AG04450 (cell line): ENCODE data around the gene SPRR4. TPM values are rescaled to one million over a fixed set of nuclear protein-coding genes. Genes with fewer than 3 reads are reported as not detected.

Source experiments
- CTCF ChIA-PET: fragments of 300-600, 350-600 bp; formaldehyde crosslinking; extraction: SDS; loops from one replicate; lab custom pipeline; 2022; ENCODE audit warnings: antibody characterized with exemption, inconsistent platforms; lab: Charles Lee
- POLR2A ChIA-PET: fragments of 350-600 bp; formaldehyde crosslinking; extraction: SDS; loops from one replicate; lab custom pipeline; 2021; ENCODE audit warnings: antibody characterized with exemption, inconsistent platforms; lab: Yijun Ruan, JAX
- DNase-seq: peaks from one replicate; pipeline ENCODE4 v3.0.0-alpha.2; 2011; ENCODE audit warnings: low read depth, low spot score
- H3K27ac ChIP-seq: one replicate; pipeline ENCODE4 v1.5.1; 2012; ENCODE audit warnings: low read depth, low read length, control low read depth
- H3K27me3 ChIP-seq: one replicate; pipeline ENCODE4 v1.6.0; 2012; ENCODE audit warnings: low read length; ENCODE audit not compliant: control insufficient read depth, insufficient read depth
- H3K4me3 ChIP-seq: 2 replicates; pipeline ENCODE4 v1.5.1; 2011; ENCODE audit warnings: mild to moderate bottlenecking, low read depth, low read length, control low read depth
- H3K9me3 ChIP-seq: 2 replicates; pipeline ENCODE4 v1.5.1; 2012; ENCODE audit warnings: low read length; ENCODE audit not compliant: control insufficient read depth, insufficient read depth
- polyA plus RNA-seq: library from polyadenylated mRNA; depleted of rRNA; stranded (reverse); fragments of >200 nt; gene quantifications from 2 replicates; pipeline ENCODE4 v1.2.3, GENCODE V29; 2011
- TF ChIP-seq, protein P1 (sequence below): IDR thresholded peaks from 2 replicates; pipeline ENCODE4 v1.5.1; 2011; ENCODE audit warnings: low read depth, low read length, control low read depth, inconsistent platforms

The SPRR4 gene
- polyA plus RNA-seq, 1 experiment = not detected

DNA sequence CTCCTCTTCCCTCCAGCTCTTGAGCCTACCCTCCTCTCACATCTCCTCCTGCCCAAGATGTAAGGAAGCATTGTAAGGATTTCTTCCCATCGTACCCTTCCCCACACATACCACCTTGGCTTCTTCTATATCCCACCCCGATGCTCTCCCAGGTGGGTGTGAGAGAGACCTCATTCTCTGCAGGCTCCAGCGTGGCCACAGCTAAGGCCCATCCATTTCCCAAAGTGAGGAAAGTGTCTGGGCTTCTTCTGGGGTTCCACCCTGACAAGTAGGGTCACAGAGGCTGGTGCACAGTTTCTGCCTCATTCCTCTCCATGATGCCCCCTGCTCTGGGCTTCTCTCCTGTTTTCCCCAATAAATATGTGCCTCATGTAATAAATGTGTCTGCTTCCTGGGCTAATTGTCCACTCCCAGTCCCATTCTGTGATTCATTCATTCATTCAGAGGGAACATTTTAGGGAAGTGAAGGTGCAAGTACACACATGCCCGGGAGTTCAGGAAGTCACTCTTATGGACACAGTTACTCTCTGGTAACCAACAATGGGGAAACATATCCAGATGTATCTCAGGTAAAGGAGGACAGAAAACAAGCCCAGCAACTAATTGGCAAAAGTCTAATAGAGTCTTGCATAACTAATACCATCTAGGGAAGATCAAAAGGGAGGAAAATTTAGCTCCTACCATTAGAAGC is 1.9 kb downstream of the SPRR4 start:
- no peak overlapping the region for H3K27ac ChIP-seq
- ChIA-PET POLR2A (no interaction called here), CTCF (no interaction called here)
- no peak overlapping the region for H3K4me3 ChIP-seq
- no peaks in the 10 kb centered on the region for H3K27me3 ChIP-seq
- TF ChIP-seq, protein P1, sequence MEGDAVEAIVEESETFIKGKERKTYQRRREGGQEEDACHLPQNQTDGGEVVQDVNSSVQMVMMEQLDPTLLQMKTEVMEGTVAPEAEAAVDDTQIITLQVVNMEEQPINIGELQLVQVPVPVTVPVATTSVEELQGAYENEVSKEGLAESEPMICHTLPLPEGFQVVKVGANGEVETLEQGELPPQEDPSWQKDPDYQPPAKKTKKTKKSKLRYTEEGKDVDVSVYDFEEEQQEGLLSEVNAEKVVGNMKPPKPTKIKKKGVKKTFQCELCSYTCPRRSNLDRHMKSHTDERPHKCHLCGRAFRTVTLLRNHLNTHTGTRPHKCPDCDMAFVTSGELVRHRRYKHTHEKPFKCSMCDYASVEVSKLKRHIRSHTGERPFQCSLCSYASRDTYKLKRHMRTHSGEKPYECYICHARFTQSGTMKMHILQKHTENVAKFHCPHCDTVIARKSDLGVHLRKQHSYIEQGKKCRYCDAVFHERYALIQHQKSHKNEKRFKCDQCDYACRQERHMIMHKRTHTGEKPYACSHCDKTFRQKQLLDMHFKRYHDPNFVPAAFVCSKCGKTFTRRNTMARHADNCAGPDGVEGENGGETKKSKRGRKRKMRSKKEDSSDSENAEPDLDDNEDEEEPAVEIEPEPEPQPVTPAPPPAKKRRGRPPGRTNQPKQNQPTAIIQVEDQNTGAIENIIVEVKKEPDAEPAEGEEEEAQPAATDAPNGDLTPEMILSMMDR = no peak
- no peak for DNase-seq
- H3K9me3 ChIP-seq = no peaks in the 10 kb centered on the region; the same call in none of the 2 replicates

GRCh38 chr1:152976688-152977087 is 6.2 kb downstream of the SPRR4 start:
- POLR2A ChIA-PET = no interaction called here
- H3K9me3 ChIP-seq = peaks cover 3% of the 10 kb centered on the region; the same call in 1 of the 2 replicates
- no peak overlapping the region for H3K27ac ChIP-seq
- CTCF ChIA-PET = no interaction called here
- TF ChIP-seq, protein P1 = no peak
- H3K4me3 ChIP-seq = no peak overlapping the region
- no peaks in the 10 kb centered on the region for H3K27me3 ChIP-seq
- DNase-seq = no peak

DNA sequence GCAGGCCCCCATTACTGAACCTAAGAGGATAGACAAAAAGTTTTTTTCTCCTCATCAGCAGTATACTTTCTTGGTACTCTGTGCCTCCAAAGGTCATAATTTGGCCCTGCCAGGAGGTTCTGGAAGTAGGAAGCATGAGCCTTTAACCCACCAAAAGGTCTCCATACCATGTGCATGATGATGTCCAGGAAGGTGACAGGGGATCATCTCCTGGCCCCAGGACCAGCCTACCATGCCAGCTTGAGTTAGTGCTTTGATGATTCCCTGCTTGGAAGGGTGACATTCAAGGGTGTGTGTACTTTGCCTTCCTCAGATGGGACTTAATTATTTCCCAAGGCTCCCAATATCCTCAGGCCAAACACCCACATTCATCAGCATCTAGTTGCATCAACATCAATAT is 7.2 kb downstream of the SPRR4 start:
- CTCF ChIA-PET = no interaction called here
- TF ChIP-seq, protein P1 = no peak
- H3K9me3 ChIP-seq = 0 out of 2 replicates have a peak, but pooled peaks cover 3% of the 10 kb centered on the region
- no peaks in the 10 kb centered on the region for H3K27me3 ChIP-seq
- no peak overlapping the region for H3K27ac ChIP-seq
- H3K4me3 ChIP-seq = no peak overlapping the region
- DNase-seq = no peak
- POLR2A ChIA-PET = no interaction called here

GRCh38 chr1:152980676-152981075 is 10.2 kb downstream of the SPRR4 start:
- no peaks in the 10 kb centered on the region for H3K27me3 ChIP-seq
- H3K27ac ChIP-seq = no peak overlapping the region
- H3K9me3 ChIP-seq = peaks cover 3% of the 10 kb centered on the region; the same call in 1 of the 2 replicates
- CTCF ChIA-PET = no interaction called here
- DNase-seq = no peak
- TF ChIP-seq, protein P1 = no peak
- POLR2A ChIA-PET = no interaction called here
- no peak overlapping the region for H3K4me3 ChIP-seq

DNA sequence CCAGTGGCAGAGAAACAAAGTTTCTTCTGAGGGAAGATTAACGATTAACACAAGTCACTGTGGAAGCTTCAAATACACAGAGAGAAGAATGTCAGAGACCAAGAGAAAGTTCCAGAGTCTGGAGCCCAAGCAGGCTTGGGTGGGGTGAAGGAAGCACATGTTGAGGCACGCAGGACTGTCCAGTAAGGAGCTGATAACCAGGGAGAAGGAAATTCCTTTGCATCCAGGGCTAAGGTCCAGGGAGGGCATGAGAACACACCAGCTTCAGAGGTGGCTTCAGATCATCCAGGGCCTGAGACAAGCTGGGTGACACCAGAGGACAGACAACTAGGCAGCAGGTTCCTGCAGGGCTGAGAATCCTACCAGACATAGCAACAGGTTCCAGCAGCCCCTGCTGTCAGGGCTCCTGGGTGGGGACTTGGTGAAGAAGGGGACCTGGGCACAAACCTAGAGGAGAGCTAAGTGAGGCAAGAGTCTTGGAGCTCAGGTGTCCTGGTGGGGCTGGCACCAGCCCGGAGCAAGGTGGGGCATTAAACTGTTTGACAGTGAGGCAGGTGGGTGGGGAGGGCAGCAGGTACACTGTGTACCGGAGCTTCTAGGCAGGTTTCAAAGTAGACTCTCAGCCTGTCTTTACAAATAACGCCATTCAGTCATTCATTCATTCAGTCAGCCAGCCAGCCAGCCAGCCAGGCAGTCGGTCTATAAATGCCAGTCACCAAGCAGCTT is 10.9 kb downstream of the SPRR4 start:
- H3K9me3 ChIP-seq = peaks cover 3% of the 10 kb centered on the region; the same call in 1 of the 2 replicates
- DNase-seq = no peak
- POLR2A ChIA-PET = no interaction called here
- TF ChIP-seq, protein P1 = no peak
- no peak overlapping the region for H3K27ac ChIP-seq
- H3K4me3 ChIP-seq = no peak overlapping the region
- CTCF ChIA-PET = no interaction called here
- no peaks in the 10 kb centered on the region for H3K27me3 ChIP-seq
